ENCODE measurements around the gene NREP. TPM values are rescaled to one million over a fixed set of nuclear protein-coding genes. Genes with fewer than 3 reads are reported as not detected.

The NREP gene
- total and polyA plus RNA-seq, 2 experiments from 2014 or later: 260 to 300 TPM

DNA sequence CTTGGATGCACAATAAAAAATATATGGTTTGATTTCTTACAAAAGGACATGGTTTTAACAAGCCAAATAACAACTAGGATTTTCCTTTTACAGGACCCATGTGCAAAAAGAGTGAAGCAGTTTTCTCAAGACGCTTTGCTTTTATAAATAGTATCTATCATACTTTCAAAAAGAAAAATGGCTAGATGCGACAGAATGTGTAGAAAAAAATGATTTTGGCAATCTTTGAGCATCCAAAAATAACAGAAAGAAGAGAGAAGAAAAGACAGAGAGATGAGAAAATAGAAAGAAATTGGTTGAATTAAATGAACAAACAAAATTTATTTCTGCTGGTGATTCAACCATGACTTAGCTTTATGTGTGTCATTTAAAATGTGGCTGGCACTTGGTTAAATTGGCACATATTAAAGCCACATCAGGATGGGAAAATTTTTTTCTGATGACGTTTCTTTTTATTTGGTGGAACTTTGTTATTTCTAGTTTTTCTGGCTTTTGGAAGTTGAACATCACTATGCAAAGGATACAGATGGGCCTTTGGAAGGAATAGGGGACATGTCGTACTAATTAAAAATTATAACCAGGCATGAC is 35.6 kb upstream of the NREP start:
- Histone ChIP-seq H3K4me2 (no peak overlapping the region), H3K4me3 (no peak overlapping the region), H3K27me3 (ENCODE audit: insufficient read depth) (no peaks in the 10 kb centered on the region), H2AFZ (no peak overlapping the region), H3K27ac (ENCODE audit: low read depth) (no peak overlapping the region), H3F3A (replicated peaks; ENCODE audit: low read depth) (no peaks in the 10 kb centered on the region), H4K20me1 (replicated peaks; ENCODE audit: insufficient read depth) (no peaks in the 10 kb centered on the region), H3K79me2 (replicated peaks; ENCODE audit: insufficient read depth) (no peaks in the 10 kb centered on the region), H3K9me2 (ENCODE audit: insufficient read depth) (no peaks in the 10 kb centered on the region; the same call in 1 of the 2 replicates), H3K4me1 (ENCODE audit: insufficient read depth) (no peaks in the 10 kb centered on the region), H3K36me3 (ENCODE audit: insufficient read depth) (no peaks in the 10 kb centered on the region; the same call in 1 of the 2 replicates)
- H3K36me3 Mint-ChIP-seq (ENCODE audit: low read depth): peaks cover 2% of the 10 kb centered on the region; the same call in 1 of the 3 replicates
- TF ChIP-seq, protein P1, sequence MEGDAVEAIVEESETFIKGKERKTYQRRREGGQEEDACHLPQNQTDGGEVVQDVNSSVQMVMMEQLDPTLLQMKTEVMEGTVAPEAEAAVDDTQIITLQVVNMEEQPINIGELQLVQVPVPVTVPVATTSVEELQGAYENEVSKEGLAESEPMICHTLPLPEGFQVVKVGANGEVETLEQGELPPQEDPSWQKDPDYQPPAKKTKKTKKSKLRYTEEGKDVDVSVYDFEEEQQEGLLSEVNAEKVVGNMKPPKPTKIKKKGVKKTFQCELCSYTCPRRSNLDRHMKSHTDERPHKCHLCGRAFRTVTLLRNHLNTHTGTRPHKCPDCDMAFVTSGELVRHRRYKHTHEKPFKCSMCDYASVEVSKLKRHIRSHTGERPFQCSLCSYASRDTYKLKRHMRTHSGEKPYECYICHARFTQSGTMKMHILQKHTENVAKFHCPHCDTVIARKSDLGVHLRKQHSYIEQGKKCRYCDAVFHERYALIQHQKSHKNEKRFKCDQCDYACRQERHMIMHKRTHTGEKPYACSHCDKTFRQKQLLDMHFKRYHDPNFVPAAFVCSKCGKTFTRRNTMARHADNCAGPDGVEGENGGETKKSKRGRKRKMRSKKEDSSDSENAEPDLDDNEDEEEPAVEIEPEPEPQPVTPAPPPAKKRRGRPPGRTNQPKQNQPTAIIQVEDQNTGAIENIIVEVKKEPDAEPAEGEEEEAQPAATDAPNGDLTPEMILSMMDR (conservative IDR thresholded peaks at IDR 0.05; ENCODE audit: low read depth in 2 of 2): no peak
- no peak for TF ChIP-seq ZNF331 (CRISPR knock-in tag; IDR thresholded peaks at IDR 0.05; ENCODE audit: low read depth)
- TF ChIP-seq EZH2phosphoT487 (IDR thresholded peaks at IDR 0.05; ENCODE audit: unreplicated experiment): no peak
- no peak for TF ChIP-seq POLR2AphosphoS5 (IDR thresholded peaks at IDR 0.05; ENCODE audit: low read depth)
- no peak for TF ChIP-seq JUNB (IDR thresholded peaks at IDR 0.05; ENCODE audit: unreplicated experiment)
- TF ChIP-seq NANOG (IDR thresholded peaks at IDR 0.05; ENCODE audit: borderline replicate concordance): no peak
- DNase-seq (ENCODE audit: low spot score): no peak
- no peak for ATAC-seq
- H3K27ac Mint-ChIP-seq: no peak overlapping the region
- H3K4me3 Mint-ChIP-seq: no peak overlapping the region
- H3K9me3 Mint-ChIP-seq: no peaks in the 10 kb centered on the region
- H3K27me3 Mint-ChIP-seq (ENCODE audit: insufficient read depth, low read depth, poor library complexity): no peaks in the 10 kb centered on the region
- no peaks in the 10 kb centered on the region for H3K4me1 Mint-ChIP-seq

DNA sequence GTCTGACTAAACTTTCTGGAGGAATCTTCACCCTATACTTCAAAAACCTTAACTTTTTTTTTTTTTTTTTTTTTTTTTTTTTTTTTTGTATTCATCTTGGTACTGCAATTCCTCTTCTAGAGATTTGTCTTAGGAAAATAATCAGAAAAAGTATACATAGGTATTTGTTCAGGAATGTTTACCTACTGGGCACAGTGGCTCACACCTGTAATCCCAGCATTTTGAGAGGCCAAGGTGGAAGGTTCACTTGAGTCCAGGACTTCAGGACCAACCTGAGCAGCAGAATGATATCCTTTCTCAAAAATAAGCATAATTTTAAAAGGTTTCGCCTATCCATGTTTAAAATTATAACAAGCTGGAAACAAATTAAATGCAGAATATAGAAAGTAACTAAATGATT is 33.3 kb upstream of the NREP start:
- H3K4me3 Mint-ChIP-seq: no peak overlapping the region
- ATAC-seq: no peak
- H3K4me3 ChIP-seq: no peak overlapping the region
- H3K27ac ChIP-seq (ENCODE audit: low read depth): no peak overlapping the region
- H3K36me3 ChIP-seq (ENCODE audit: insufficient read depth): no peaks in the 10 kb centered on the region; the same call in 1 of the 2 replicates
- peaks cover 2% of the 10 kb centered on the region; the same call in 1 of the 3 replicates for H3K36me3 Mint-ChIP-seq (ENCODE audit: low read depth)
- no peak overlapping the region for H3K4me2 ChIP-seq
- H3K9me3 Mint-ChIP-seq: no peaks in the 10 kb centered on the region
- H3K27me3 Mint-ChIP-seq (ENCODE audit: insufficient read depth, low read depth, poor library complexity): no peaks in the 10 kb centered on the region
- no peaks in the 10 kb centered on the region; the same call in none of the 3 replicates for H3K4me1 Mint-ChIP-seq
- DNase-seq (ENCODE audit: low spot score): no peak
- no peaks in the 10 kb centered on the region for H4K20me1 ChIP-seq (replicated peaks; ENCODE audit: insufficient read depth)
- H3K27ac Mint-ChIP-seq: no peak overlapping the region
- H3K79me2 ChIP-seq (replicated peaks; ENCODE audit: insufficient read depth): no peaks in the 10 kb centered on the region
- no peak overlapping the region for H2AFZ ChIP-seq
- H3K4me1 ChIP-seq (ENCODE audit: insufficient read depth): 0 out of 2 replicates have a peak, but pooled peaks cover 2% of the 10 kb centered on the region
- H3K27me3 ChIP-seq (ENCODE audit: insufficient read depth): no peaks in the 10 kb centered on the region
- no peaks in the 10 kb centered on the region for H3F3A ChIP-seq (replicated peaks; ENCODE audit: low read depth)
- no peaks in the 10 kb centered on the region; the same call in 1 of the 2 replicates for H3K9me2 ChIP-seq (ENCODE audit: insufficient read depth)
- no peak for TF ChIP-seq POLR2AphosphoS5 (IDR thresholded peaks at IDR 0.05; ENCODE audit: low read depth)
- TF ChIP-seq JUNB (IDR thresholded peaks at IDR 0.05; ENCODE audit: unreplicated experiment): no peak
- no peak for TF ChIP-seq EZH2 (IDR thresholded peaks at IDR 0.05; ENCODE audit: low read depth, unreplicated experiment)
- TF ChIP-seq ZNF331 (CRISPR knock-in tag; IDR thresholded peaks at IDR 0.05; ENCODE audit: low read depth): no peak
- TF ChIP-seq NANOG (IDR thresholded peaks at IDR 0.05; ENCODE audit: borderline replicate concordance): no peak
- TF ChIP-seq, protein P1 (conservative IDR thresholded peaks at IDR 0.05; ENCODE audit: low read depth in 2 of 2): no peak
- TF ChIP-seq, protein P2, sequence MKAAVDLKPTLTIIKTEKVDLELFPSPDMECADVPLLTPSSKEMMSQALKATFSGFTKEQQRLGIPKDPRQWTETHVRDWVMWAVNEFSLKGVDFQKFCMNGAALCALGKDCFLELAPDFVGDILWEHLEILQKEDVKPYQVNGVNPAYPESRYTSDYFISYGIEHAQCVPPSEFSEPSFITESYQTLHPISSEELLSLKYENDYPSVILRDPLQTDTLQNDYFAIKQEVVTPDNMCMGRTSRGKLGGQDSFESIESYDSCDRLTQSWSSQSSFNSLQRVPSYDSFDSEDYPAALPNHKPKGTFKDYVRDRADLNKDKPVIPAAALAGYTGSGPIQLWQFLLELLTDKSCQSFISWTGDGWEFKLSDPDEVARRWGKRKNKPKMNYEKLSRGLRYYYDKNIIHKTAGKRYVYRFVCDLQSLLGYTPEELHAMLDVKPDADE (IDR thresholded peaks at IDR 0.05): no peak
- TF ChIP-seq, protein P3, sequence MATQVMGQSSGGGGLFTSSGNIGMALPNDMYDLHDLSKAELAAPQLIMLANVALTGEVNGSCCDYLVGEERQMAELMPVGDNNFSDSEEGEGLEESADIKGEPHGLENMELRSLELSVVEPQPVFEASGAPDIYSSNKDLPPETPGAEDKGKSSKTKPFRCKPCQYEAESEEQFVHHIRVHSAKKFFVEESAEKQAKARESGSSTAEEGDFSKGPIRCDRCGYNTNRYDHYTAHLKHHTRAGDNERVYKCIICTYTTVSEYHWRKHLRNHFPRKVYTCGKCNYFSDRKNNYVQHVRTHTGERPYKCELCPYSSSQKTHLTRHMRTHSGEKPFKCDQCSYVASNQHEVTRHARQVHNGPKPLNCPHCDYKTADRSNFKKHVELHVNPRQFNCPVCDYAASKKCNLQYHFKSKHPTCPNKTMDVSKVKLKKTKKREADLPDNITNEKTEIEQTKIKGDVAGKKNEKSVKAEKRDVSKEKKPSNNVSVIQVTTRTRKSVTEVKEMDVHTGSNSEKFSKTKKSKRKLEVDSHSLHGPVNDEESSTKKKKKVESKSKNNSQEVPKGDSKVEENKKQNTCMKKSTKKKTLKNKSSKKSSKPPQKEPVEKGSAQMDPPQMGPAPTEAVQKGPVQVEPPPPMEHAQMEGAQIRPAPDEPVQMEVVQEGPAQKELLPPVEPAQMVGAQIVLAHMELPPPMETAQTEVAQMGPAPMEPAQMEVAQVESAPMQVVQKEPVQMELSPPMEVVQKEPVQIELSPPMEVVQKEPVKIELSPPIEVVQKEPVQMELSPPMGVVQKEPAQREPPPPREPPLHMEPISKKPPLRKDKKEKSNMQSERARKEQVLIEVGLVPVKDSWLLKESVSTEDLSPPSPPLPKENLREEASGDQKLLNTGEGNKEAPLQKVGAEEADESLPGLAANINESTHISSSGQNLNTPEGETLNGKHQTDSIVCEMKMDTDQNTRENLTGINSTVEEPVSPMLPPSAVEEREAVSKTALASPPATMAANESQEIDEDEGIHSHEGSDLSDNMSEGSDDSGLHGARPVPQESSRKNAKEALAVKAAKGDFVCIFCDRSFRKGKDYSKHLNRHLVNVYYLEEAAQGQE (IDR thresholded peaks at IDR 0.05; ENCODE audit: unreplicated experiment): no peak
- no peak for TF ChIP-seq ZNF114 (CRISPR knock-in tag; IDR thresholded peaks at IDR 0.05)
- no peak for TF ChIP-seq CREB1 (CRISPR knock-in tag; IDR thresholded peaks at IDR 0.05; ENCODE audit: low read depth)
- TF ChIP-seq EZH2phosphoT487 (IDR thresholded peaks at IDR 0.05; ENCODE audit: unreplicated experiment): no peak

Data from GM23338 (cell line).